ENCODE data around the gene FUZ.
A peak's percentile ranks its signal among the peaks of the same experiment; 100 is the strongest.

The FUZ gene

DNA sequence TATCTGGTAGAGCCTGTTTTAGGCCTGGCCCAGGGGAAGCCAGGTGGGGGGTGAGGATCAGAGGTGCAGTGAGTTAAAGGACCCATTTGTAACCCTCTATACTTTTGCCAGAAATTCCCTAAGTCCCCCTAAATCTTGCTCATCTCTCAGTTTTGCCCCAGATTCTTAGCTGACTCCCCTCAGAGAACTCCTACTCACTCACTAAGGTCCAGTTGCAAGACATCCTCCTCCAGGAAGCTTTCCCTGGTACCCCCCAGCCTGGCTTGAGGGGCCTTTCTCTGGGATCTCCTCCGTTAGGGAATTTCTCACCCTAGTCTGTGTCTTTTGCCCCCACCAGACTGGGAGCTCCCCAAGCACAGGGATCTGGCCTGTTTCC, 51.9 kb downstream of the FUZ start:
- DNase-seq (ENCODE audit: low spot score) (no peak), FAIRE-seq (no peak)

GRCh38 chr19:49758292-49758691, 54.8 kb downstream of the FUZ start:
- FAIRE-seq (no peak), DNase-seq (ENCODE audit: low spot score) (peak; percentile 65)
